ENCODE measurements around the gene TBCE.
"Not testable (repeated sequence)": the region's sequence is repeated elsewhere in the genome, so short reads cannot be mapped to it uniquely, and the experiment has no call there.

Gene TBCE

DNA sequence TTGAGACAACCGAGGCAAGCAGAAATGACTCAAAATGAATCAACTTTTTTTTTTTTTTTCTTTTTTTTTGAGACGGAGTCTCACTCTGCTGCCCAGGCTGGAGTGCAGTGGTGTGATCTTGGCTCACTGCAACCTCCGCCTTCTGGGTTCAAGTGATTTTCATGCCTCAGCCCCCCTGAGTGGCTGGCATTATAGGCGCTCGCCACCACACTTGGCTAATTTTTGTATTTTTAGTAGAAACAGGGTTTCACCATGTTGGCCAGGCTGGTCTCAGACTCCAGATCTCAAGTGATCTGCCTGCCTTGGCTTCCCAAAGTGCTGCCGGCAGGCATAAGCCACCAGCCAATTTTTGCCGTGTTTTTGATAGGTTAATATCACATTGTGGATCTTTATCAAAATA, 90.6 kb downstream of the TBCE start:
- FAIRE-seq, result not testable (repeated sequence)

DNA sequence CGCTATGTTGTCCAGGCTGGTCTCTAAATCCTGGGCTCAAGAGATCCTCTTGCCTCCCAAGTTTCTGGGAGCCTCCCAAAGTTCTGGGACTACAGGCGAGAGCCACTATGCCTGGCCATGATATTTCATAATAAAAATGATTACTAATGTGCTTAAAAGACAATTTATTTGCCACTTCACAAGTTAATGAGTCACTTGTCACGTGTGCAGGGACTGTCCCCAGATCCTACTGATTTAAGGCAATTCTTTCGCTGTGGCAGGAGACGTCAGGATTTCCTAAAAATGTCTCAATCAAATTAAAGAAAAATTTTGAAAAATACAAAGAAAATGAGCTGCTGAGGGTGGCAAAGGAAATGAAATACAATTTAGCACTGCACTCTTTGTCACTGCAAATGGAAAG, 93.5 kb downstream of the TBCE start:
- no peak for FAIRE-seq

DNA sequence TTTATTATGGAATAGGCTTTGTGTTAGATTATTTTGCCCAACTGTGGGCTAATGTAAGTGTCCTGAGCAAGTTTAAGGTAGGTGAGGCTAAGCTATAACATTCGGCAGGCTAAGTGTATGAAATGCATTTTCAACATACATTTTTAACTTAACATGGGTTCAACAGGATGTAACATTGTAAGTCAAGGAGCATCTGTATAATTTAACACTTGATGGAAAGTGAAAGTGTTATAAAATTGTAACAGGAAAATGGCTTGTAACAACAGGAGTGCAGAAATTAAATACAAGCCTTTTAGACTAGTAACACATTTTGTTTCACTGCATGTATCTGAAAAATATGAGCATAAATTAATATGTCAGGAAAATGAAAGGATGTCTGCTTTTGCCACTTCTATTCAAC, 94.7 kb downstream of the TBCE start:
- FAIRE-seq, result no peak

DNA sequence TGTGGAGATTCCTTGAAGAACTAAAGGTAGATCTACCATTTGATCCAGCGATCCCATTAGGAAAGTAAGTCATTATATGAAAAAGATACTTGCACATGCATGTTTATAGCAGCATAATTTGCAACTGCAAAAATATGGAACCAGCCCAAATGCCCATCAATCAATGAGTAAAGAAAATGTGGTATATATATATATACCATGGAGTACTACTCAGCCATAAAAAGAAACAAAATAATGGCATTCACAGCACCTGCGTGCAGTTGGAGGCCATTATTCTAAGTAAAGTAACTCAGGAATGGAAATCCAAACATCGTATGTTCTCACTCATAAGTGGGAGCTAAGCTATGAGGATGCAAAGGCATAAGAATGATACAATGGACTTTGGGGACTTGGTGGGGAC, 95.6 kb downstream of the TBCE start:
- not testable (repeated sequence) for FAIRE-seq

DNA sequence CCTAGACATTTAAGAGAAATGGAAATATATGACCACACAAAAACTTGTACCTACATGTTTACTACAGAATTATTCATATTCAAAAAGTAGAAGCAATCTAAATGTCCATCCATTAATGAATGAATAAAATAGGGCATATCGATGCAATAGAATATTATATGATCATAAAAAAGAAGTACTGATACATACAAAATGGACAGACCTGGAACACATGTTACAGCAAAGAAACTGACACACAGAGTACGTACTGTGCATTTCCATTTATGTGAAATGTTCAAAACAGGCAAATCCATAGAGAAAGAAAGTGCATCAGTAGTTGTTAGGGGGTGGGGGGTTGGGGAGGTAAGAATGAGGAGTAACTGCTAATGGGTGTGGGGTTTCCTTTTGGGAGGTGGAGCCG, 97.8 kb downstream of the TBCE start:
- FAIRE-seq, result no peak

DNA sequence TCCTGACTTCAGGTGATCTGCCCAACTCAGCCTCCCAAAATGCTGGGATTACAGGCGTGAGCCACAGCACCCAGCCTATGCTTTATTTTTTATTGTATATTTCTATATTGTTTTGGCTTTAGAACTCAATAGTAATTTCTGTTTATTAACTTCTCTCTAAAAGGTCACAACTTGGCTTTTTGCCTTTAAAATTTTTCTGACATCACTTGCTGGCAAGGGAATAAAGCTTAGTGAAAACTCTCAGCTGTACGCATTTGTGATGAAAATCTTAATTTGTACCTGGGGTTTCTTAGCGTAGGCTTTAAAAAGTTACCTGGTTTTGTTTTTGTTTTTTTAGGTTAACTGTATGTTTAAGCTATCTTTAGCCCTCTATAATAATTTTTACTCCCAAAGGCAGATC, 100.8 kb downstream of the TBCE start:
- no peak for FAIRE-seq

DNA sequence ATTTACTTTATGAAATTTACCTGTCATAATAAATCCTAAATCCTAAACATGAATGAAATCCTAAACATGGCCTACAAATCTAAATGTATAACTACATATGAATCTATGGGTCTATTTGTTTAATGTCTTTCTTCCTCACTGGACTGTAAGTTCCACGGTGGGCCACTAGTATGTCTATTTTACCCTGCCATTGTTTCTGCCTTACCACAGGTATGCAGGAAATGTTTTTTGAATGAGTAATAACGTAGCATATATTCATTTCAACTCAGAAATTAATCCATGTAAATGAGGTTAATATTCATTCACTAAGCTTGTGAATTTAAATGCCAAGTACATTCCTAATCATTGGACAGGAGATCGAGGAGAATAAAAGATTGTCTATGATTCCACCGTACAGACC, 101.7 kb downstream of the TBCE start:
- FAIRE-seq, result peak; percentile 30

DNA sequence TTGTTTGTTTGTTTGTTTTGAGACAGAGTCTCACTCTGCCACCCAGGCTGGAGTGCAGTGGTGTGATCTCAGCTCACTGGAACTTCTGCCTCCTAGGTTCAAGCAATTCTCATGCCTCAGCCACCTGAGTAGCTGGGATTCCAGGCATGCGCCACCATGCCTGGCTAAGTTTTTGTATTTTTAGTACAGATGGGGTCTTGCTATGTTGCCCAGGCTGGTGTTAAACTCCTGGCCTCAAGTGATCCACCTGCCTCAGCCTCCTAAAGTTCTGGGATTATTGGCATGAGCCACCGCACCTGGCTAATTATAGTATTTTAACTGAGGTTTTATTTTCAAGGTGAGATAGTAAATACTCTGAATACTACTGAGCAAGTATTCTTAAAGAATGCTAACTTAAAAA, 102.7 kb downstream of the TBCE start:
- not testable (repeated sequence) for FAIRE-seq

DNA sequence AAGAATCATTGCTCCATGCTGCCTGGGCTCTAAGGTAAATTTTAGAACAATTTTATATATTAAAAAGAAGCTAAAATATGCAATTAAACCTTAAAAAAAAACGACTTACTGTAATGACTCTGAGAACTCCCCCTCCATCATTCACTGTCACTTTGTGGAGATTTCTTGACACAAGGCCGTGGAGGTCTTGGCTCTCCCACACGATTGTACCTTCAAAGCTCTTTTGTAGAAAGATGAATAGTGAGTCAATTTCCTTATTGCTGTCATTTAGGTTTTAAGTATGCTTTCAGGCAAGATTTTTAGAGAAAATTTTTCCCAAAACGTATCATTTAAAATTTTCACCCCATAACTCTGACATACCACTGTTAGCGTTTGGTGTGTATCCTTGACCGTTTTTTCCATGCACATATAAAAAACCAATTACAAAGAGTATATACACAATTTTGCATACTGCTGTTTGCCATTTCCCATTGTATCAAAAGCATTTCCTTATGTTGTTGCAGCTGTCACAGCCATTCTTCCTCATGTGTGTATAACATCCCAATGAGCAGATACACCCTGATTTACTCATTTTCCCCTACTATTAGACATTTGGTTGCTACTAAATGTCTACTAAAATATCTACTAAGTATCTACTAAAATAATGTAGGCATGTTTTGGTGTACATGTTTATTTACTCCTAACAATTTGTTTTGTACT, 103.7 kb downstream of the TBCE start:
- FAIRE-seq, result no peak

DNA sequence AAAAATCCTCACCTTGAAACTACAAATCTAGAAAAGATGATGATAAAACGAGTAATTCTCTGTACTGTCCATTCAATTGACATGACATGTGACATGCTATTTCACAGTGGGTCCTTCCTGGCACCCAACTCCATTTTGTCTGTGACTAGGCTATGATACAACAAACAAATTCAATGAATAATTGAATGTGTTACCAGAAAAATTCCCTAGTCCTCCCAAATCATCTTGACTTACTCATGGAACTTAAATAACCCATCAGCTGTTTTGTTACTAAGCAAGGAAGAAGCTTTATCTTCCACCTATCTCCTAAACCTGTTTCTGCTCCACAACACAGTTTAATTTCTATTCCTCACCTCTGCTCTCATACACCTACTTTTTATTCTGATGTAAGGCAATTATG, 106.6 kb downstream of the TBCE start:
- FAIRE-seq, result no peak

DNA sequence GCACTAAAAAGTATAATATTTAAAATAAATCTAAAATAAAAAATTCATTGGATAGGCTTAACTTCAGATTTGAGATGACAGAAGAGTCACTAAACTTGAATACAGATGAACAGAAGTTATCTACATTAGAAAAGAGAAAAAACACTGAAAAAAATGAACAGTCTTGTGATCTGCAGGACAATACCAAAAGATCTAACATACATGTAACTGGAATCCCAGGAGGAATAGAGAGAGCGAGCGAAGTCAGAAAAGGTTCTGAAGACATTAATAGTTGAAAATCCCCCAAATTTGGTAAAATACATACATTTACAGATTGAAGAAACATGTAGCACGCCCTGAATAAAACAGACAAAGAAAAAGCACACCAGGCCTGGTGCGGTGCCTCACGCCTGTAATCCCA, 115.9 kb downstream of the TBCE start:
- FAIRE-seq, result no peak

DNA sequence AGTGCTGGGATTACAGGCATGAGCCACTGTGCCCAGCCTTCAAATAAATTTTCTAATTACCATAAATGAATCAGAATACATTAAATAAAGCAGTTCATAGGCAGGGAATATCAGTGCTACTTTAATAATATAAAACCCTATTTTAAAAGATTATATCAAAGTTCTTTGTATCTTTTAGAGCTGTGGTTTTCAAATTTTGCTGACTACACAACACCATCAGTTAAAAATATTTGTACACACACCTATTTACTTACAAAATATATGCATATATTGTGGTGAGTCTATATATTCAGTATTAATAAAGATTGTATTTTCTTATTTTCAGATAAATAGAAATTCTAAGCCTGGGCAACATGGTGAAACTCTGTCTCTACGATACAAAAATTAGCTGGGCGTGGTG, 118.3 kb downstream of the TBCE start:
- FAIRE-seq, result no peak

DNA sequence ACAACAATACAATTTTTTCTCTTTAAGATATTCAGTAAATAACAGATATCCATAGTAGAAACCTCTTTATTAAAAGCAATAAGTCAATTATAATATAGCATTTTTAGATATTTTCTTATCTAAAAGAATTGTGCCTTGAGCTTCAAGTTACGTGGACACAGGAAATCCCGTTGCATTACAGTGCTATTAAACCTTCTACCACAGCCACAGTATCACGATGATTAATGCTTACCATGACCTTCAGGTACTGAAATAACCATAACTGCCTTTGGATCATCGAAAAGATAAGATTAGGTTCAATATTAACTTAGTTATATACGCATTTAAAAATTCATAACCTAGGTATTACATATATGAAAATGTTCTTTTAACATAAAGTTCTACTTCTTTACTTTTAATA, 119.1 kb downstream of the TBCE start:
- FAIRE-seq, result peak; percentile 74

DNA sequence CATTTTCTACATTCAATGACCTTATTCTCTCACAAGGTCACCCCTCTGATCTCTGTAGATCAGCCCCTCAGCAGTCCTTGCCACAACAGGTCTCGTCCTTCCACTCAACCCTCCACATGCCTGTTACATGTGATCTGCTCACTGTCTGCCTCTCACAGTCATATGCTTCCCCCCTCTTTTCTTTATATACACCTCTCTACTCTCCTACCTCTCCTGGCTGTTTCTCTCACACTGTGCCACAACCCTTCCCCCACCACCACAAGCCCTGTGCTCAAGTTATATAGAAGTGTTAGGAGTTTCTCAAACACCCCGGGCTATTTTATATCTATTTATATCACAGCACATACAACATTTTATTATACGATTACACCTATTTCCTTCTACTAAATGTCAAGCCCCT, 124.4 kb downstream of the TBCE start:
- no peak for FAIRE-seq

DNA sequence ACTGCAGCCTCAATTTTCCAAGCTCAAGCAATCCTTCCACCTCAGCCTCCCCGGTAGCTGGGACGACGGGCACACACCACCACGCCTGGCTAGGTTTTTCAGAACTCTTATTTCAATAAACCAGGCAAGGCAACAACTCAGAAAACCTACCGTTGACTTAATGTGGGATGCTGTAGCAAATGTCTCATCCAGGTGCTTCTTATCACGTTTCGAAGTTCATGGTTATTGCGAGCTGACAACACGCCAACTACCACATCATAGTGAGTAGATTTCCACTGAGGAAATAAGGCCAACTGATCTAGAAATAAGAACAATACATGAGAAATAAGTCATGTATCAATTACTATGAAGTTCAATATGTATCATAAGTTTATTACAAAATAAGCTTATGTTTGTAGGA, 127.3 kb downstream of the TBCE start:
- FAIRE-seq, result no peak

DNA sequence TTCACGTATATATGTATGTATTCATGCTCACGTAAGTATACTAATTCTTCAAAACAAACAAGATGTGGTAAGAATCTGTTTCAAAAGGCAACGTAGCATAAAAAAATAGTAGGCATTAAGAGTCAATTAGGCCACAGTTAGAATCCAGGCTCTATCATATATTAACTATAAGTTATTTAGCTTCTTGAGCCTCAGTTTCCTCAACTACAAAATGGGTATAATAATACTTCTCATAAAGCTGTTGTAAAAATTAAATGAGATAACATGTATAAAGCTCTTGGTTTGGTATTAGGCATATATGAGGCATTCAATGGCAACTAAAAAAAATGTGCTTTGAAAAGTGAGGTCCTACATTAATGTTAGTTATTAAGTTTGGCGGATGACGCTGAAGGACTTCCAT, 127.8 kb downstream of the TBCE start:
- no peak for FAIRE-seq

DNA sequence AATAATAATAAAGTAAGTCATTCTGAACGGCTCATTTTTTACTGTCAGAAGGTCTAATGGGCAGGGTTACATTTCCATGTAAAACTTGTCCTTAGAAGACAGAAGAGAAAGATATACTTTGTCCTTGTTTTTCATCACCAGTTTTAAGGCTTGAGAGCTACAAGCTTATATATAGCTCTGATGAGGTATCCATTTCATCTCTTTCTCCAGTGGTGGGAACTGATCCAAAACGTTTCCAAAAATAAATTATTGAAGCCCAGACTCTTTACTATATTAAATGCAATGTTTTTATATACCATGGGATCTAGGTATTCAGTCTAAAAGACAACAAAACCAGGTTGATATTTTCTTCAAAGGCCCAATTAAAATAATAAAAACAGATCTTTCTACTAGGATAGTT, 128.3 kb downstream of the TBCE start:
- no peak for FAIRE-seq

DNA sequence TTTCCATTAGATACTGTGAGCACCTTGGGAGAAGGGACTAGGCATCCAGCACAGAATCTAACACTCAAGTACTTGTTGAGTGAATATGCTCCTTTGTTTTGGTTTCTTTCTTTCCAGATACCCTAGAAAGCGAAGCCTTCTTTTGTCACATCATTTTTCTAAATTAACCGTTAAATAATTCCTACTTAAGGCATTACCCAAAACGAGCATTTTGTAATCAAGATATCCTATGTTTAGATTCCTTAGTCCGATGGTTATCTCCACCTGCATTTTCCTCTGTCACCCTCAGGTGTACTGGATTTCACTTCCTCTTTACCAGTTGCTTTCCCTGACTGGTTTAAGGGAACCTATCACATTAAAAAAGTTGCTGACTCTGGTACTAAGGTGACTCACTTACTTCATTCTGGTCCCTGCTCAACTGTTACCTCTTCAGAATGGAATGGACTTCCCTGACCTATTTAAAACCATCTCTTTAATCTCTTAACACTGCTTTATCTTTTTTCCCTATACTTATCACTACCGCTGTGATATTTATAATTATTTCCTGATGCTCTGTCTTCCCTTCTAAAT, 133.8 kb downstream of the TBCE start:
- FAIRE-seq, result no peak
